ENCODE measurements around the gene IL1R1.

The IL1R1 gene

GRCh38 chr2:102126169-102126568, 16.4 kb upstream of the IL1R1 start:
- no peaks in the 10 kb centered on the region for H3K9me3 ChIP-seq (ENCODE audit: insufficient read depth, low read length, severe bottlenecking)
- DNase-seq (no peak), ATAC-seq (ENCODE audit: insufficient read depth, low read depth) (no peak)
- no peaks in the 10 kb centered on the region for H3K36me3 ChIP-seq (ENCODE audit: insufficient read depth, low read length)
- no peaks in the 10 kb centered on the region for H3K4me1 ChIP-seq (ENCODE audit: insufficient read depth, low read length)
- no peak overlapping the region for H3K4me2 ChIP-seq (ENCODE audit: insufficient read depth, low read length)
- TF ChIP-seq EZH2 (IDR thresholded peaks at IDR 0.05; ENCODE audit: borderline replicate concordance, low read depth, low read length, severe bottlenecking) = no peak
- TF ChIP-seq CTCF (IDR thresholded peaks at IDR 0.05; ENCODE audit: borderline replicate concordance, extremely low read depth, low read length, poor library complexity, severe bottlenecking) = no peak
- H3K27me3 ChIP-seq (ENCODE audit: insufficient read depth, low read length, poor library complexity) = peaks cover 6% of the 10 kb centered on the region
- no peak overlapping the region for H3K4me3 ChIP-seq (ENCODE audit: low read depth in 1 of 2, low read length in 2 of 2)
- no peak overlapping the region for H3K27ac ChIP-seq (ENCODE audit: low read length)
- no peaks in the 10 kb centered on the region for H3K79me2 ChIP-seq (ENCODE audit: insufficient read depth, low read length)
- H4K20me1 ChIP-seq (ENCODE audit: insufficient read depth, low read length) = no peaks in the 10 kb centered on the region
- H3K9ac ChIP-seq (ENCODE audit: low read depth, low read length) = no peak overlapping the region
- no peak overlapping the region for H2AFZ ChIP-seq (ENCODE audit: low read depth, low read length)

- Histone ChIP-seq H3K4me1 (ENCODE audit: insufficient read depth, low read length) (no peaks in the 10 kb centered on the region), H3K27ac (ENCODE audit: low read length) (no peak overlapping the region), H3K9me3 (ENCODE audit: insufficient read depth, low read length, severe bottlenecking) (no peaks in the 10 kb centered on the region), H3K4me3 (ENCODE audit: low read depth in 1 of 2, low read length in 2 of 2) (no peak overlapping the region), H3K36me3 (ENCODE audit: insufficient read depth, low read length) (no peaks in the 10 kb centered on the region), H2AFZ (ENCODE audit: low read depth, low read length) (no peak overlapping the region), H3K27me3 (ENCODE audit: insufficient read depth, low read length, poor library complexity) (peaks cover 6% of the 10 kb centered on the region), H3K79me2 (ENCODE audit: insufficient read depth, low read length) (no peaks in the 10 kb centered on the region), H4K20me1 (ENCODE audit: insufficient read depth, low read length) (no peaks in the 10 kb centered on the region), H3K4me2 (ENCODE audit: insufficient read depth, low read length) (no peak overlapping the region), H3K9ac (ENCODE audit: low read depth, low read length) (no peak overlapping the region)
- TF ChIP-seq EZH2 (IDR thresholded peaks at IDR 0.05; ENCODE audit: borderline replicate concordance, low read depth, low read length, severe bottlenecking) = no peak
- no peak for TF ChIP-seq CTCF (IDR thresholded peaks at IDR 0.05; ENCODE audit: borderline replicate concordance, extremely low read depth, low read length, poor library complexity, severe bottlenecking)
- ATAC-seq (ENCODE audit: insufficient read depth, low read depth) (no peak), DNase-seq (no peak)
Measured at GRCh38 chr2:102126660-102127059, 15.9 kb upstream of the IL1R1 start.

GRCh38 chr2:102129082-102129481, 13.5 kb upstream of the IL1R1 start:
- Histone ChIP-seq H3K36me3 (ENCODE audit: insufficient read depth, low read length) (no peaks in the 10 kb centered on the region), H2AFZ (ENCODE audit: low read depth, low read length) (no peak overlapping the region), H3K9me3 (ENCODE audit: insufficient read depth, low read length, severe bottlenecking) (no peaks in the 10 kb centered on the region), H3K9ac (ENCODE audit: low read depth, low read length) (no peak overlapping the region), H3K4me1 (ENCODE audit: insufficient read depth, low read length) (no peaks in the 10 kb centered on the region), H3K4me3 (ENCODE audit: low read depth in 1 of 2, low read length in 2 of 2) (no peak overlapping the region), H3K27me3 (ENCODE audit: insufficient read depth, low read length, poor library complexity) (peaks cover 2% of the 10 kb centered on the region), H4K20me1 (ENCODE audit: insufficient read depth, low read length) (no peaks in the 10 kb centered on the region), H3K79me2 (ENCODE audit: insufficient read depth, low read length) (no peaks in the 10 kb centered on the region), H3K4me2 (ENCODE audit: insufficient read depth, low read length) (no peak overlapping the region), H3K27ac (ENCODE audit: low read length) (no peak overlapping the region)
- TF ChIP-seq EZH2 (IDR thresholded peaks at IDR 0.05; ENCODE audit: borderline replicate concordance, low read depth, low read length, severe bottlenecking) = no peak
- no peak for TF ChIP-seq CTCF (IDR thresholded peaks at IDR 0.05; ENCODE audit: borderline replicate concordance, extremely low read depth, low read length, poor library complexity, severe bottlenecking)
- ATAC-seq (ENCODE audit: insufficient read depth, low read depth) = no peak
- no peak for DNase-seq

All from DND-41 (cell line).